IPS-15b (cell line): ENCODE results near the gene LYSMD1.

Source experiments
- H3K27me3 ChIP-seq: one replicate; pipeline ENCODE4 v1.6.1; 2013; ENCODE audit warnings: low read length; ENCODE audit not compliant: control insufficient read depth, insufficient read depth
- H3K36me3 ChIP-seq: one replicate; pipeline ENCODE4 v1.6.1; 2013; ENCODE audit warnings: low read length; ENCODE audit not compliant: control insufficient read depth, insufficient read depth
- H3K4me1 ChIP-seq: one replicate; pipeline ENCODE4 v1.6.1; 2013; ENCODE audit warnings: mild to moderate bottlenecking, low read length; ENCODE audit not compliant: control insufficient read depth, insufficient read depth
- H3K4me3 ChIP-seq: one replicate; pipeline ENCODE4 v1.5.1; 2013; ENCODE audit warnings: low read depth, low read length
- H3K9ac ChIP-seq: one replicate; pipeline ENCODE4 v1.6.1; 2013; ENCODE audit warnings: low read depth, mild to moderate bottlenecking, low read length
- H3K9me3 ChIP-seq: one replicate; pipeline ENCODE4 v1.6.1; 2013; ENCODE audit warnings: mild to moderate bottlenecking, low read length; ENCODE audit not compliant: control insufficient read depth, insufficient read depth

The LYSMD1 gene

DNA sequence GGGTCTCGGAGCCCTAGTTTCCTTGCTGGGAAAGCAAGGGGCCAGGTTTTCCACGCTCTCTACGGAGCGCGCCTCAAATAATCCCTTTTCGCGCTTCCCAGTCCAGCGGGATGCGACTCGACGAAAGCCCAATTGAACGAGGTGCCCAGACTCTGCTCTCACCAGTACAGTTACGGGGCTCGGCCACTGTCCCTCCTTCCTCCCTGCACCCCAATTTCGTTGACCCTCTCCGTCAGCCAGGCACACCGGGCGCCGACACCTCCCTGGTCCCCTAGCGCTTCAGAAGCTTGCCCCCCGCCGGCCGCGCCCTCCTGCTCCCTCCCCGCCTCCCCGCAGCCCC lies 19.7 kb downstream of the LYSMD1 start:
- no peaks in the 10 kb centered on the region for H3K9me3 ChIP-seq
- H3K4me3 ChIP-seq, result peak overlapping the region; percentile 83
- no peaks in the 10 kb centered on the region for H3K36me3 ChIP-seq
- H3K9ac ChIP-seq, result peak overlapping the region; percentile 47
- H3K27me3 ChIP-seq, result peaks cover 19% of the 10 kb centered on the region
- H3K4me1 ChIP-seq, result peaks cover 25% of the 10 kb centered on the region

- Histone ChIP-seq H3K9ac (peak overlapping the region; percentile 54), H3K4me1 (peaks cover 25% of the 10 kb centered on the region), H3K36me3 (no peaks in the 10 kb centered on the region), H3K4me3 (peak overlapping the region; percentile 83), H3K27me3 (peaks cover 19% of the 10 kb centered on the region), H3K9me3 (no peaks in the 10 kb centered on the region)
Measured at GRCh38 chr1:151145304-151146071, 20.2 kb downstream of the LYSMD1 start.

DNA sequence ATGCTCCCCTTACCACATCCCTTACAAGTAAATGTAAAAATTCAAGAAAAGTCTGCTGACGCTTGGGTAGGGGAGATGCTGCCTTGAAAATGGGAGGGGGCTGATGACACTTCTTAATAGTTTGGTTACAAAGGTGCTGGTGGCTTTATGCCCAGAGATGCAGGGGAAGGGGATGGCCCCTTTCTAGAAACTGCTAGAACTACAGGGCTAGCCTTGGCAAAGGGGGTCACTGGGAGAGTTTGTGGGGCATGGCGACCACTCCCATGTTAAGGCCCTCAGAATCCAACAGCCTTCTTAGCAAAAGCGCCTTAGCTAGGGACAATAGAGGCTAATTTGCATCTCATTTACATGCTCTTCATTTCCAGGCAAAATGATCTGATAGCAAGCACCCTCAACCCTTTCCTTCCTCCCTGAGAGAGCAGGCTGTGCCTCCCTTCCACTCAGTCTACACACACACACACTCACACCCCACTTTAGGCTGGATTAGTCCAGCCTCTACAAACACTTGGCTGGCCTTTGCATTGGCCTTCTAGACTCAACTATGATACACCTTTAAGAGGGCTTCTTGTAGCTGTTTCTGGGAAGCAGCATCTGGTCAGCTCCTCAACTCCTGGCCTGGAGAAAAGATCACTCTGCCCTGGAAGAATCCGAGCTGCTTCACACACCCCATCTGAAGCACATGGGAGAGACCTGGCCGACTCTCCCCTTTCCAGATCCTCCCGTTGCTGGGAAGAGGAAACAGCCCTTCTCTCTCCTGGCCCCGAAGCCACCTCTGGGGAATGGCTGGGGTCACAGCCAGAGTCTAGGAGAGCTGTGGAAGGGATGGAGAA lies 21.0 kb downstream of the LYSMD1 start:
- Histone ChIP-seq H3K9ac (peak overlapping the region; percentile 54), H3K9me3 (no peaks in the 10 kb centered on the region), H3K36me3 (no peaks in the 10 kb centered on the region), H3K4me1 (peaks cover 25% of the 10 kb centered on the region), H3K27me3 (peaks cover 19% of the 10 kb centered on the region), H3K4me3 (peak overlapping the region; percentile 83)

DNA sequence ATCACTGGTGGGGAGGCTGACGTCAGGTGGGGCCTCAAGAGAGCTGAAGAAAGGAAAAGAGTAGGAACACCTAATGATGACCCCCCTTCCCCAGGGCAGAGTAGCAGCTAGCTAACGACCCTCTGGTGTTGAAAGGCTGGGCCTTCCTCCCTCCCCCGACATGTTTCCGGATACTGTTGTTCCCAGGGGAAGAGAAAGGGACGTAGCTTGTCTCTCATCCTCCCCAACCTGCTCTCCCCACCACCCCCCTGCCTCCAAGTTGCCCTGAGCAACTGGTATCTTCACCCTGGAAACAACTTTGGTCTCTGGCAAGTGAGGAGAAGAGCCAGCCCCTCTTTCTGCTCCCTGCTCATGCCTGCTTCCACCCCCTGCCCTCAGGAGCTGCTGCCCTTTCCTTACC lies 21.7 kb downstream of the LYSMD1 start:
- peaks cover 4% of the 10 kb centered on the region for H3K36me3 ChIP-seq
- H3K4me1 ChIP-seq, result peaks cover 25% of the 10 kb centered on the region
- H3K4me3 ChIP-seq, result peak overlapping the region; percentile 83
- H3K9me3 ChIP-seq, result no peaks in the 10 kb centered on the region
- peaks cover 19% of the 10 kb centered on the region for H3K27me3 ChIP-seq
- peak overlapping the region; percentile 37 for H3K9ac ChIP-seq

- peaks cover 25% of the 10 kb centered on the region for H3K4me1 ChIP-seq
- no peaks in the 10 kb centered on the region for H3K9me3 ChIP-seq
- peaks cover 4% of the 10 kb centered on the region for H3K36me3 ChIP-seq
- H3K4me3 ChIP-seq, result no peak overlapping the region
- no peak overlapping the region for H3K9ac ChIP-seq
- H3K27me3 ChIP-seq, result peaks cover 18% of the 10 kb centered on the region
Measured at GRCh38 chr1:151143057-151143435, 22.7 kb downstream of the LYSMD1 start.

GRCh38 chr1:151142411-151143056 lies 23.2 kb downstream of the LYSMD1 start:
- H3K9me3 ChIP-seq, result no peaks in the 10 kb centered on the region
- no peak overlapping the region for H3K4me3 ChIP-seq
- no peak overlapping the region for H3K9ac ChIP-seq
- peaks cover 4% of the 10 kb centered on the region for H3K36me3 ChIP-seq
- peaks cover 12% of the 10 kb centered on the region for H3K27me3 ChIP-seq
- peaks cover 25% of the 10 kb centered on the region for H3K4me1 ChIP-seq

GRCh38 chr1:151137789-151138188 lies 27.9 kb downstream of the LYSMD1 start:
- Histone ChIP-seq H3K27me3 (peaks cover 6% of the 10 kb centered on the region), H3K9me3 (no peaks in the 10 kb centered on the region), H3K36me3 (peaks cover 14% of the 10 kb centered on the region), H3K4me1 (no peaks in the 10 kb centered on the region), H3K4me3 (no peak overlapping the region), H3K9ac (no peak overlapping the region)

DNA sequence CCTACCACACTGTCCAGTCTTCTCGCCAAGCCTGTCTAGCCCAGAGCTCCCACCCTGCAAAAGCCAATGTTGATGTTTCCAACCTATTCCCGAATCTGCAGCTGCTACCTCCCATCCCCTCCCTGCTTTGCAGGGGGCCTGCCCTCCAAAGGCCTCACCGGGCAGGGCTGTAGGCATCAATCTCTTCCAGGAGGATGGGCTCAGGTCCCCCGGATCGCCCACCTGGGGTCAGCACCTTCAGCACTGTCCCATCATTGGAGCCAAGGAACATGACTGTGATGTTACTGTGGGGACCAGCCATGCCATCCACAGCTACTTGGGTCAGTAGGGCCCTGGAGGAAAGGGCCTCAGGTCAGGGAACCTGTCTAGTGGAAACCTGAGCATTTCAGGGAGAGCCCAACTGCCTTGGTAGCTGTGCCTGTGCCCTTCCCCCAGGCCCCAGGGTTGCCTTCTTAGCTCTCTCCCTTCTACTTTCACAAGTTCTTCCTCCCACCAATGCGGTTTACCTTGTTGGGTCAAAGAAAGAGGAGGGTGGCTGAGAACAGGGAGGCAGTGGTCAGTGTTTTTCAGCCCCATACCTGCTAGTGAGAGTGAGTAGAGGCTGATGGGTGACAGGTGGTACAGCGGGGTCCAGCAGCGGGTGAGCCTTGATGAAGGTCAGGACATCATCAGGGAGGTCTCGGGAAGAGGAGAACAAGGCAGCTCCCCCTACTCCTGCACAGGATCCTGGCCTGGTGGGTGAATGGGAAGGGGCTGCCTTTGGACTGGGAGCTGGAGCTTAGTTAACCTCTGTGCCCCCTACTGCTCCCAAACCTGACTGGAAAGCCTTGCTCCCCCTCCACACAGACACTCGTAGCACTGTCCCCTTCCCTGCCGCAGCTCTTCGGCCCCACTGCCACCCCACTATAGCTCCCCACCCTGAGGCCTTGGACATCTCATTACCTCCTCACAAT lies 30.0 kb downstream of the LYSMD1 start:
- Histone ChIP-seq H3K36me3 (peaks cover 14% of the 10 kb centered on the region), H3K27me3 (peaks cover 6% of the 10 kb centered on the region), H3K9me3 (no peaks in the 10 kb centered on the region), H3K9ac (no peak overlapping the region), H3K4me1 (no peaks in the 10 kb centered on the region), H3K4me3 (no peak overlapping the region)

DNA sequence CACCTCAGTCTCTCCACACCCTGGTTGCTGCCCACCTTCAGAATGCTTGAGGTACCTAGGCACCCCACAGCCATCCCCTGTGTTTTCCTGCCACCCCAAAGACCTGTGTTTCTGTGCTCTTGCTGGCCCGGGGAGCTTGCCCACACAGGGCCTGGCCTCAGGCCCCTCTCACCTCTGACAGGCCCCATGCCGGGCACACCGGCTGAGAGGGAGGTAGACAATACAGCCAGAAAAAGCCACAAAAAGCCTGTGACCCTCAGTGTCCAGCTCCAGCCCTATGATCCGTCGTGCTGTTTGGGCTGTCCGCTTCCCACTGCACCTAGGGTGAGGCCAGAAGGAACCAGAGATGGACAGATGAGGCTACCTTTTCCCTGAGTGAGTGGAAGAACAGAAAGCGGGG lies 30.7 kb downstream of the LYSMD1 start:
- Histone ChIP-seq H3K9me3 (no peaks in the 10 kb centered on the region), H3K9ac (no peak overlapping the region), H3K4me3 (no peak overlapping the region), H3K4me1 (no peaks in the 10 kb centered on the region), H3K27me3 (peaks cover 6% of the 10 kb centered on the region), H3K36me3 (peaks cover 14% of the 10 kb centered on the region)

GRCh38 chr1:151134396-151134795 lies 31.3 kb downstream of the LYSMD1 start:
- Histone ChIP-seq H3K9ac (no peak overlapping the region), H3K27me3 (peaks cover 6% of the 10 kb centered on the region), H3K4me3 (no peak overlapping the region), H3K4me1 (no peaks in the 10 kb centered on the region), H3K36me3 (peaks cover 13% of the 10 kb centered on the region), H3K9me3 (no peaks in the 10 kb centered on the region)
